Stimulated activated CD8-positive, alpha-beta memory T cell treated with anti-CD3 and anti-CD28 coated beads, Interleukin-4, amount 100 ng/mL, for 24 hours (primary cell): Measurements from ENCODE around the gene TM4SF5.

Source experiments
- DNase-seq: peaks from one replicate; pipeline ENCODE4 v3.0.0-alpha.2; 2020; ENCODE audit warnings: low read depth

TM4SF5 gene

DNA sequence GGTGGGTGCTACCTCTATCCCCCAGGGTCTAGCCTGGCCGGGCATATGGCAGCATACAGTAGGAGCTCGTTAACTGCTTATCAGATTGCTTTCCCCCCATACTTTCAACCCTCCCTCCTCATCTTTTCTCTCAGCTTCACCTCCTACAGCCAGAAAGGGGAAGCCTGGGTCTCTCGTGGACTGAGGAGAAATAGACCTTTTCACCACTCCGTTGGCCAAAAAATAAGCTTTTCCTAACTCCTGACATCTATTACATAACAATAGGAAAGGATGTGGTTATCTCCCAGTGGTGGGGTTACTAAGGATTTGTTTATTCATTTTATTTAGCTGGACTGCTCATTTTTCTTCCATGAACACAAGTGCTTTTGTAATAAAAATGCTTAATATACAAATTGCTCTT is 23.0 kb upstream of the TM4SF5 start:
- DNase-seq: no peak

DNA sequence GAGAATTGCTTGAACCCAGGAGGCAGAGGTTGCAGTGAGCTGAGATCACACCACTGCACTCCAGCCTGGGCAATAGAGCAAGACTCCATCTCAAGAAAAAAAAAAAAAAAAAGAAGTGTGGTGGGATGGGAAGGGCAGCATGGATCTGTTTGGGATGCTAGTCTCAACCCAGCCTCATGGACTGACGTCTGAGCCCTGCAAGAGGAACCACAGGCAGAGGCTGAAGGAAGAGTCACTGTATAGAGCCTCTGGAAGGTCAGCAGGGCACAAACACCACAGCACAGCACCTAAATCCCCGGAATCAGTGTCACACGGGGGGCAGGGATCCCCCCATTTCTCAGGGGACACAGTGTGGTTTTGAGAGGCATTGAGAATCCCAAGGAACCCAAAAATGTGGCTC is 21.1 kb upstream of the TM4SF5 start:
- no peak for DNase-seq

DNA sequence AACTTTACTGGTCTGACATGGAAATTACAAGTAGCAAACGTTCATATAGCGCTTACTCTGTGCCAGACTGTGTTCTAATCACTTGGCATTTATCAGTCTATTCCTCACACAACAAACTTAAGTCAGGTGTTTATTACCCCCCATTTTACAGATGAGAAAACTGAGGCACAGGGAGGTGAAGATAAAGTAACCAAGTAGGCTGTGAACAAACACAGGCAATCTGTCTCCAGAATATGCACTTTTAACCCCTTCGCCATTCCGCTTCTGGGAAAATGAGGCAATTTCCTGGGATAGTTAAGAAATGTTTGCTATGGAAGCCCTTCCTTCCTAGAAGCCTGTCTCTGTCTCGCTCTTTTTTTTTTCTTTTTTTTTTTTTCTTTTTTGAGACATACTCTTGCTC is 19.8 kb upstream of the TM4SF5 start:
- no peak for DNase-seq

DNA sequence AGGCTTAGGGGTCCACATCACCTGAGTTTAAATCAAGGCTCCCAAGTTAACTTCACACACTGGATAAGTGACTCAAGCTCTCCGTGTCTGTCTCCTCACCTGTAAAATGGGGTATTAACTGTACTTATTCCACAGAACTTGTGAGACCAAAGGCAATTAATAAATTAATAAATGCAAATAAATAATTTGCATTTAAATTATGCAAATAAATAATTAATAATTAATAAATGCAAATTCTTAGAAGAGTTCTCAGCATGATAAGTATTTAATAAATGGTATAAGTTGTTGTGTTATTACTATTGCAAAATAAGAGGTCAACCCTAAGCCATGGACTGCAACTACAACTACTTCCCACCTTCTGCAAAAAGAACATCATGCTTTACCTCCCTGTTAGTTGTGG is 18.3 kb upstream of the TM4SF5 start:
- DNase-seq: no peak

DNA sequence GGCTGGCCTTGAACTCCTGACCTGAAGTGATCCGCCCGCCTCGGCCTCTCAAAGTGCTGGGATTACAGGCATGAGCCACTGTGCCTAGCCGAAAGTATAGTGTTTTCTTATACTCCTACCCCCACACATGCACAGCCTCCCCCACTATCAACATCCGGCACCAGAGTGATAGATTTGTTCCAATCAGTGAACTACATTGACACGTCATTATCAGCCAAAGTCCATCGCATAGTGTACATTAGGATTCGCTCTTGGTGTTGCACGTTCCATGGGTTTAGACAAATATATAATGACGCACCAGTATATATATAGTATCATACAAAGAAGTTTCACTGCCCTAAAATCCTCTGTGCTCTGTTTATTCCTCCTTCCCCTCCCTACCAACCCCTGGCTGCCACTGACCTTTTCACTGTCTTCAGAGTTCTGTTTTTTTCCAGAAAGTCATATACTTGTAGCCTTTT is 11.9 kb upstream of the TM4SF5 start:
- no peak for DNase-seq

DNA sequence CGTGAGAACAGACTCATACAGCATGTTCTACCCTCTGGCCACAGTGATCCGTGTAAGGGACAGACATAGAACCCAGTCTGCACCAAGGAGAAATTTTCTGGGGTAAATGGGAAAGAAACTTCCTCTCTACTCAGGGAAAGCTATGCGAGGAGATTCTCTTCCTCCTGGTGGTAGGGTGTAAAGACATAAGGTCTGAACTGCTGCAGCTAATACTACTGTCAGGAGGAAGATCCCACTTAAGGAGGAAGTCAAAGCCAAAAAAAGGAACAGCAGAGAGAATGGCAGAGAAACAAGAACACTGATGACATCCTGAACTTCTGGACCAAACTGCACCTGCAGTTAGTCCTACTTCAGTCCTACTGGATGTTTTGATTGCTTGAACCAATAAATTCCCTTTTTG is 7.1 kb upstream of the TM4SF5 start:
- DNase-seq: no peak

DNA sequence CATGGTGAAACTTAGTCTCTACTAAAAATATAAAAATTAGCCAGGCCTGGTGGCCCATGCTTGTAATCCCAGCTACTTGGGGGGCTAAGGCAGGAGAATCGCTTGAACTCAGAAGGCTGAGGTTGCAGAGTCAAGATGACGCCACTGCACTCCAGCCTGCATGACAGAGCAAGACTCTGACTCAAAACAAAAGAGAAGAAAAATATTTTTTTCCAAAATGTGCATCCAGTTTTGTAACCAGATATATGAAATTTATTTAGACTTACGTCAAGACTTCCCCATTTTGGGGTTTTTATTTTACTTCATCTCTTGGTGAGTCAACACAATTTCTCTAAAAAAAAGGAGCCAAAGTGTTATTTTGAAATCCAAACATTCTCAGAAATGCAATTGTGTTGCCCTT is 5.5 kb upstream of the TM4SF5 start:
- DNase-seq: no peak

DNA sequence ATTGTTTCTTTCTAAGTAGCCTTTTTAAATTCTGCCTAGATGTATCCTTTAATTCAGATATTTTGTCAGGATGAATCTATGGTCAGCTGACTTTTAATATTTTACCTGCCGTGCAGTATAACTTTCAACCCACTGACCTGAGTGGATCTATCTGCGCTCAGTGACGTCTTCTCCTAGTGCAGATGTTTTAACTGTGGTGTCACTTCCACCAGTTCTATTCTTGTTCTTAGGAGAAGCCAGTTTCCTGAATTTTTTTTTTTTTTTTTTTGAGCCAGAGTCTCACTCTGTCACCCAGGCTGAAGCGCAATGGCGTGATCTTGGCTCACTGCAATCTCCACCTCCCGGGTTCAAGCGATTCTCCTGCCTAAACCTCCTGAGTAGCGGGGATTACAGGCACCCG is 5.0 kb upstream of the TM4SF5 start:
- DNase-seq: no peak

DNA sequence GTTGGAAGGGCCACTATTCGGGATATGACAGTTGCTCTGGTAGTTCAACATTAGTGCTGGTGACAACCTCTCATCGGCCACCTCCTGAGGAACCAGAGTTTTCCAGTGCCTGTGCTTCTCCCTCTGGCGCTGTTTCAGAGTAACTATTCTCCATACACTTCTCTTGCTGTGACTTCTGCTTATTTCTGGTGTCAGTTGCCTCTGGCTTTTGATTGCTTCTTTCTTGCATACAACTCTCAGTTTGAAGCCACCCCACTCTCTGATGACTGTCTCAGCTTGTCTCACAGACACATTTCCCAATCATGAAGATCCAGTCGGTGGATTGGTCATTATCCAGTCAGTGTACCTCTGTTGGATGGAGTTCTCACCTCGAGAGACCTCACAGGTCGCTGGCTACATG is 3.4 kb upstream of the TM4SF5 start:
- no peak for DNase-seq

DNA sequence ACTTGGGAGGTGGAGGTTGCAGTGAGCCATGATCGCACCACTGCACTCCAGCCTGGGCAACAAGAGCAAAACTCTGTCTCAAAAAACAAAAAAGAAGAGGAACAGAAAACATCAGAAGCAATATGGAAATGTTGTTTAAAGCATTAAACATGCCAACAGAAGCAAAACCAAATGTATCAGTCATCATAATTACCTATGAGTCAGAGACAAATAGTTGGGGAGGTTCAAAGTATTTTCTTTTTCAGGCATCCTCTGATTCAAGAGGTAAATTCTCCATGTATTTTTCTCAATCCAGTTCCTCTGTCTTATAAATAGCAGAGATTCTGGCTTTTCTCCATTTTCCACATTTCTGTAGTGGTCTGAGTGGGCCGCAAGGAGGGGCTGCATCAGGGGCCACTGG is 2.1 kb upstream of the TM4SF5 start:
- no peak for DNase-seq

DNA sequence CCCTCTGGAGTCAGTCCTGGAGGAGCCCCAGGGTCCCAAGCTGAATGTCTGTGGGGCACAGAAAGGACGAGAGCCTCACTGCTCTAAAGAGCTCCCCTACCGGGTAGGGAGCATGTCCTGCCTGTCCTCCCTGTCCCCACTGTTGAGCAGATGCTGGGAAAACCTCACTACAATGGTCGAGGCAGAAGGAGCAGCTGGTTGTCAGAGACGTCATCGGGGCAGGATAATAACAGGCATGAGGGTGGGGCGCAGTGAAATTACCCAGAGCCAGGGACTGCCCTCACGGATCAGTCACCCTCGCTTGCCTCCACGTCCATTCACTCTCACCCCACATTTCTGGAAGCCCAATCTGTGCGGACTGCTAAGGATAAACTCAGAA is 538 bp downstream of the TM4SF5 start:
- no peak for DNase-seq

DNA sequence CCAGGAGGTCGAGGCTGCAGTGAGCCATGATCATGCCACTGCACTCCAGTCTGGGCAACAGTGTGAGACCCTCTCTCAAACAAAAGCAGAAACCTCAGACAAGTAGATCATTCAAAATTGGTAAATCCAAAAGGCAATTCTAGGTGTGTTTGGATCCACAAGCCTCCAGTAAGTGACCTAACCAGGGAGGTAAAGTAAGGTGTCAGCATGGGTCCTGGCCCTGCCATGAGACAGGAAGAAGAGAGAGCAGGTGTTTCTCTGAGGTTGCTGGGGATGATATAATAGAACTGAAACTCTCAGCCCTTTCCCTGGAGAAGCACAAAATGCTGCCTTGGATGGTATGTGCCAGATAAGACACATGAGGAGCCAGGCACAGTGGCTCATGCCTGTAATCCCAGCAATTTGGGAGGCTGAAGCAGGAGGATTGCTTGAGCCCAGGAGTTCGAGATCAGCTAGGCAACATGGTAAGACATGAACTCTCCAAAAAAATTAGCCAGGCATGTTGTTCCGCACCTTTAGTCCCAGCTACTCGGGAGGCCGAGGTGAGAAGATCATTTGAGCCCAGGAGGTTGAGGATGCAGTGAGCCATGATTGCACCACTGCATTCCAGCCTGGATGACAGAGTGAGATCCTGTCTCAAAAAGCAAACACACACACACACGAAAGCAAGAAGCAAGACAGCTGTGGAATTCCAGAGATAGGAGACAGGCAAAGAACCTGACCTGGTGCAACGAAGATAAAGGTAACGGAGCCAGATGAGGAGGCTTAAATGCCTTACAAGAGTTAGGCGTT is 6.5 kb downstream of the TM4SF5 start:
- no peak for DNase-seq

DNA sequence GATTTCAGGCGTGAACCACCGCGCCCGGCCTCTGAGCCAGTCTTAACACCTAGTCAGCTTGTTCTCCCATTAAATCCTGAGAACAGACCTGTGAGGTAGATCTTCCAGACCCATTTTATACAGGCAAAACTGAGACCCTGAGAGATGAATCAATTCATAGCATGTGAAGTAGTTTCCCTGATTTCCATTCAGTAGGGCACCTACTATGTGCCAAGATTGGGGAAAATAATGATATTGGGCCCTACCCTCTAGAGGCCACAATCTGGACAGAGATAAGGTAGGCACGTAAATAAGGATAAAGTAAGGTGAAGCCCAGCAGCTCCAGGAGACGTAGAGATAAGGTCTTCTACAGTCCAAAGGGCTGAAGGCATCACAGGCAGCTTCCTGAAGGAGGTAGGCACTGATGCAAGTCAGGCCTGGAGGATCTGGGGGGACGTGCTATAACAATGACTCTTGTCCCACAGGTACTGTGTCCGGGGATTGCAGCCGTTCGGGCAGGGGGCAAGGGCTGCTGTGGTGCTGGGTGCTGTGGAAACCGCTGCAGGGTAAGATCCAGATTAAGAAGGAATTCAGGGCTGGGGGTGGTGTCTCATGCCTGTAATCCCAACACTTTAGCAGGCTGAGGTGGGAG is 8.8 kb downstream of the TM4SF5 start:
- DNase-seq: no peak

DNA sequence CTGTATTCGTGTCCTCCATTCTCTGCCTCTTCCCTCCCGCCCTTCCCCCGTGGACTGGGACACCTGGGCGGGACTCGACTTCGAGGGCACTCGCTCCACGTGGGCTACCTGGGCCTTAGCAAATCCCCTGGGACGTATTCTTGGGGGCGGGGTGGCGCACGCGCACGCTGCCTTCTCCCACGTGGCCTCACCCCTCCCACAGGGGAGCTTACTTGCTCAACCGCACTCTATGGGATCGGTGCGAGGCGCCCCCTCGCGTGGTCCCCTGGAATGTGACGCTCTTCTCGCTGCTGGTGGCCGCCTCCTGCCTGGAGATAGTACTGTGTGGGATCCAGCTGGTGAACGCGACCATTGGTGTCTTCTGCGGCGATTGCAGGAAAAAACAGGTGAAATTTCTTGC is 11.0 kb downstream of the TM4SF5 start:
- DNase-seq: no peak

DNA sequence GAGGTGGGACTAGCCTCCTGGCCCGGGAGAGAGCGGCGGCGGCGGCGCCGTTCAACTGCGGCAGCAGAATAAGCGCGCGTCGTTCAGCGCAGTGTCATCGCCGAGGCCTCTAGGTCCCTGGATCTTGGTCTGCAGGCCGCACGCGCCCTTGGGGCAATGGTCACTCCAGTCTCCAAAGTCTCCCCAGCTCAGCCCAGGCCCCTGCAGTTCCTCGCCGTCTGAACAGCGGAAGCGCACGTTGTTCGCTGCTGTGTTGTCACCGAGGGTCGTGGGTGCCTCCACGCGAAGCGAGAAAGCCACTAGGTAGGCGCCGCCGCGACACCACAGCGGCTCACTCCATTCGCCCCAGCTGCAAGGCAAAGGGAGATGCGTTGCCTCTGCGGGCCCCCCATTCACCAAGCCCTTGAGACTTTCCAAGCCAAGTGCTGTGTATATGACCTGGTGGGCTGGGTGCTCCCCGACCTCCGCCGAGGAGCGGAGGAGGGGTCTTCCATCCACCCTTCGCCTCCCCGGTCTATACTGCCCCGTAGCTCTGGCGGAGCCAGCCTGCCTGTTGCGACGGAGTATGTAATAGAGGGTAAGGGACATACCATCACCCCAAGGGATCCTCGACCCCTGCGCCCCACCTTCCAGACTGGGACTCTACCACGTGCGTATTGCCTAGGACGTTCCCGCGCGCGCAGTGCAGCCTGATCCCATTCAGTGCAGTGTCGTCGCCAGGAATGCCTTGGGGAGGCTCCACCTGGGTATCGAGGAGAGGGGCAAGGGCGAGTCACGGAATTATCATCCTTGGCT is 13.8 kb downstream of the TM4SF5 start:
- no peak for DNase-seq

DNA sequence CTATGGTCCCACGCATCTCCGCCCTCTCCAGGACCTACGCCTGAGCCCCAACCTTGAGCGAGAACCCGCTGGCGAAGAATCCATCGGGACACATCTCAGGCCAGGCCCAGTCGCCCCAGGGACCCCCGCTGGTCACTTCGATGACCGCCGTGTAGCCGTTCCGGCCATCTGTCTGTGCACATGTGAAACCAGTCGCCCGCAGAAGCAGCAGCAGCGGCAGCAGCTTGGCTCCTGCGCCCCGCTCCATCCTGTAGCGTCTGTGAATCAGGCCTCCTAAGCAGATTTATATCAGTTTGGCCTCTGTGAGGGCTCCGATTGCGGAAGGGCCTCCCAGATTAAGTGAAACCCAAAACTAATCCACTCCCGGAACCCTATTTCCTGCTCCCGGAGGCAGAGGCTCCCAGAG is 14.4 kb downstream of the TM4SF5 start, which contains the start of gene VMO1:
Gene VMO1, minus strand, starts transcription at position 259 of the 406 bp plus-strand sequence. Its CDS starts 12 bp downstream, at position 247.
- DNase-seq: no peak

DNA sequence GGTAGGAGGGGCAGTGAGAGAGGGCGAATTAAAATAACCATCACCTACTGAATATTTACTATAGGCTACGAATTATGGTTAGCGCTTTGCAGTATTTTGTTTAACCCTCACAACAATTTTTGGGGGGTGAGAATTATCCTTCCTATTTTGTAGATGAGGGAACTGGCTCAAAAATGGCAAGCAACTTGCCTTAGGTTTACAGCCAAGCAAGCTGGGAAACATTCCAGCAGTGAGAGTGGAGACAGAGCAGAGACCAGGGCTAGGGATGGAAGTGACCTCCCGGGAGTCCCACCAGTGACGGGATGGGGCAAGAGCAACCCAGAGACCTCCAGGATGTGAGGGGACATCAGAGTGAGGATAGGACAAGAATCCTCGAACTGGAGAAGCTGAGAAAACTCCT is 14.8 kb downstream of the TM4SF5 start:
- no peak for DNase-seq

DNA sequence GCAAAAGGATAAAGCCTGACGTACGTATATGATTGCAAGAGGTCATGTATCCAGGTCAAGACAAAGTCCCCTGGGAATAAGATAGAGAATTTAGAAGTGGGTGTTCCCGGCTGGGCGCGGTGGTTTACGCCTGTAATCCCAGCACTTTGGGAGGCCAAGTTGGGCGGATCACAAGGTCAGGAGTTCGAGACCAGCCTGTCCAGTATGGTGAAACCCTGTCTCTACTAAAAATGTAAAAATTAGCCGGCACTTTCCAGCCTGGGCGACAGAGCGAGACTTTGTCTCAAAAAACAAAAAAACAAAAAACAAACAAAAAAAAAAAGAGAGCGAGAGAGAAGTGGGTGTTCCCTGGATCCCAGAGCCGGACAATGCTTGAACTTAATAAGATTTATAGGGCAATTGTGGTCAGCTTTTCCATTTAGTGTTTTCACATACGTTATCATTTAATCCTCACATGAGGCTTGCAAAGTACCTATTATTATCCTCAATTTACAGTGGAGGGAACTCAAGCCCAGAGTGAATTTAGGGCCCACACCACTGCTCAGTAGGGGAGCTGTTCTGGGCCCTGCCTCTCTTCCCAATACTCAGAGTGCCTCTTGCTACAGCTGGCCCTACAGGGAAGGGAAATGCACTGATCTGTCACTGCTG is 16.6 kb downstream of the TM4SF5 start:
- DNase-seq: no peak

DNA sequence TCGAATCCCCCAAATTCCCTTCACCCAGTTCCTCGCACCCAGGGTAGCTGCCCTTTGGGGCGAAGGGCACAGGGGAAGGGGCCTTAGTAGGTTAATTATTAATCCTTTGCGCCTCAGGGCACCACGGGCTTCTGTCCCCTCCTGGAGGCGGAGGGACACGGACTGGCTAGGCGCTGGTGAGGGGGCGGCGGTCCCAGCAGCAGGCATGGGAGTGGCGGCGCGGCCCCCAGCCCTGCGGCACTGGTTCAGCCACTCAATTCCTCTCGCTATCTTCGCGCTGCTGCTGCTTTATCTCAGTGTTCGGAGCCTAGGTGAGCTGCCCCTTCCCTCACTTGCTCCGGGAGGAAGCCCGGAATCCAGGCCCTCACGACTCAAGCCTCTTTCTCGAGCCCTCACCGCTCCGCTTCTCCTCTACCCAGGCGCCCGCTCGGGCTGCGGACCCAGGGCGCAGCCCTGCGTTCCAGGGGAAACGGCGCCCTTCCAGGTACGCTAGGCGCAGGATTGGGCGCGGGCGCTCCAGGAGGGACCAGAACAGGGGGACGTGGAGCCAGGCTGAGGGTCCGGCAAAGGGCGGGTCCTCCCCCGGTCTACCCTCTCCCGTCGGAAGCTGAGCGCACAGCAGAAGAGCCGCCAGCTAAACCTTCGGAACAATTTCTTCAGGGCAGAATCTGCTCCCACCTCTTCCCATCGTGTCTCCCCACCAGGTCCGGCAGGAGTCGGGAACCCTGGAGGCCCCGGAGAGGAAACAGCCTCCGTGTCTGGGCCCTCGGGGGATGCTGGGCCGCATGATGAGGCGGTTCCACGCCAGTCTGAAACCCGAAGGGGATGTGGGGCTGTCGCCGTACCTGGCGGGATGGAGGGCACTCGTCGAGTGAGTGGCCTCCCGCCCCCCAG is 17.4 kb downstream of the TM4SF5 start, which contains the start of gene GLTPD2:
Gene GLTPD2, plus strand, starts transcription at position 158 of the 894 bp plus-strand sequence. Its CDS starts 48 bp downstream, at position 206.
- DNase-seq: no peak

DNA sequence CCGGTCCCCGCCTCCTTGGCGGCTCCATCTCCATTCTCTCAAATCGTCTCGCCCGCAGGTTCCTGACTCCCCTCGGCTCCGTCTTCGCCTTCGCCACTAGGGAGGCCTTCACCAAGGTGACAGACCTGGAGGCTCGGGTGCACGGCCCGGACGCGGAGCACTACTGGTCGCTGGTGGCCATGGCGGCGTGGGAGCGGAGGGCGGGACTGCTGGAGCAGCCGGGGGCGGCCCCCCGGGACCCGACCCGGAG is 17.9 kb downstream of the TM4SF5 start:
- DNase-seq: no peak

DNA sequence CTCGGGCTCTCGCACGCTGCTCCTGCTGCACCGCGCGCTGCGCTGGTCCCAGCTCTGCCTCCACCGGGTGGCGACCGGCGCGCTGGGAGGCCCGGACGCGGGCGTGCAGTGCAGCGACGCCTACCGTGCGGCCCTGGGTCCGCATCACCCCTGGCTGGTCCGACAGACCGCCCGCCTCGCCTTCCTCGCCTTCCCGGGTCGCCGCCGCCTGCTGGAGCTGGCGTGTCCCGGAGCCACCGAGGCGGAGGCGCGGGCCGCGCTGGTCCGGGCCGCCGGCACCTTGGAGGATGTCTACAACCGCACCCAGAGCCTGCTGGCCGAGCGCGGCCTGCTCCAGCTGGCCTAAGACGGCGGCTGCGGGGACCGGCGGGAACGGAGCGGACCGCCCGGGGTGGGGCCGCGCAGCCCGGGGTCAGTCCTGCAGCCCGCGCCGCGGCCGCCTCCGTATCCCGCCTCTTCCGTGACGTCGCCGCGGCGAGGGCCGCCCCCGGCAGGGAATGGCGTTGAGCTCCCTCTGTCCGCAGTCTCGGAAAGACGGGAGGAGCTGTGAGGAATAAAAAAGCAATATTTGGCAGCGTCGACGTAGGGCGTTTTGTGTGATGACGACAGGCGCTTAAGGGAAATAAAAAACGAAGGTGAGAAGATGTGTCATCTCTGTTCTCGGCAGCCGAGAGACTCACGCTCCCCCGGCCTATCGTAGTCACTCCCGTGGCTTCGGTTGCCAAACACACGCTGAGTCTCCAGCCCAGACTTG is 18.4 kb downstream of the TM4SF5 start:
- peak; percentile 63 for DNase-seq
